ENCODE measurements around the gene COL9A3. TPM values are rescaled to one million over a fixed set of nuclear protein-coding genes. Genes with fewer than 3 reads are reported as not detected.

The COL9A3 gene
- total and polyA plus RNA-seq, 5 donors: 4.3 to 13.0 (median 5.7) TPM

DNA sequence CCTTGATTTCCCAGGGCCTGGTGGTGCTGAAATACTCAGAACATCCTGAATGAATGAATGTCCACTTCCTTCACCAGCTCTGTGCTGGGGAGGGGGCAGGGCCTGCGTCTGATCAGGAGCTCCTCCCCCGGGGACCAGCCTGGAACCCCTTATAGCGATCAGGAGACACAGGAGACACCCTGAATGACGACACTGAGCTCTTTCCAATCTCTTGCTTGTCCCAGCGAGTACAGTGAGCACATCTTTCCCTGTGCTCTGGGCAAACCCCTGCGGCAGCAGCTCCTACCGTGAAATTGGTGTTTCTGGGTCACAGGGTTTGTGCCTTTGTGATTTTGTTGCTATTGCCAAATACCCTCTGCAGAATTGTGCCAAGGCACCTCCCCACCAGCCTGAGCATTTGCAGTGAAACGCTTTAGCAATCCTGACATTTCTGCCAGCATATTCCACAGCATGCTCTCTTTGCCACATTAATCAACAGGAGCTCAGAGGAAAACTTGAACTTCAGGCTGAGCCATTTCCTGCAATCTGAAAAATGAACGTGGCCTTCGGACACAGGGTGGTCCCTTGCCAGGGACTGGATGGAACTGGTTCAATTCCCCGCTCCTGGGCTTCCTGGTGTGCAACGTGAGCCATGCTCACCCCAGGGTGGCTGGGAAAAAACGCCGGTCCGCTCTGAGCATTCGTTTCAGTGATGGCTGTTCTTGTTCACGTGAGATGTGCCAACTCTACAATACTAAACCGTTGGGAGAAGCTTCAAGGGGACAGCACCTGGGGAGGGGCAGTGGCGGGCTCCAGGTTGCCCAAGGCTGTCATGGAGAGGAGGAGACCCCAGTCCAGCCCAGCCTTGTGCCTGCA lies 43.6 kb upstream of the COL9A3 start:
- DNase-seq (peak in 2 of 3 donors; percentile 18 to 28), ATAC-seq (no peak)
- Histone ChIP-seq H3K27me3 (ENCODE audit: control insufficient read depth, insufficient read depth) (no peaks in the 10 kb centered on the region), H3K4me3 (ENCODE audit: low read length) (no peak overlapping the region), H3K27ac (ENCODE audit: low read length) (no peak overlapping the region), H3K4me1 (ENCODE audit: control insufficient read depth, insufficient read depth, low read length) (no peaks in the 10 kb centered on the region), H3K9me3 (ENCODE audit: control insufficient read depth, low read length) (no peaks in the 10 kb centered on the region)
- intact Hi-C loops (cut with DNase I): no loop called here
- WGBS: 48% methylated on average over 19 of the region's 19 CpGs

DNA sequence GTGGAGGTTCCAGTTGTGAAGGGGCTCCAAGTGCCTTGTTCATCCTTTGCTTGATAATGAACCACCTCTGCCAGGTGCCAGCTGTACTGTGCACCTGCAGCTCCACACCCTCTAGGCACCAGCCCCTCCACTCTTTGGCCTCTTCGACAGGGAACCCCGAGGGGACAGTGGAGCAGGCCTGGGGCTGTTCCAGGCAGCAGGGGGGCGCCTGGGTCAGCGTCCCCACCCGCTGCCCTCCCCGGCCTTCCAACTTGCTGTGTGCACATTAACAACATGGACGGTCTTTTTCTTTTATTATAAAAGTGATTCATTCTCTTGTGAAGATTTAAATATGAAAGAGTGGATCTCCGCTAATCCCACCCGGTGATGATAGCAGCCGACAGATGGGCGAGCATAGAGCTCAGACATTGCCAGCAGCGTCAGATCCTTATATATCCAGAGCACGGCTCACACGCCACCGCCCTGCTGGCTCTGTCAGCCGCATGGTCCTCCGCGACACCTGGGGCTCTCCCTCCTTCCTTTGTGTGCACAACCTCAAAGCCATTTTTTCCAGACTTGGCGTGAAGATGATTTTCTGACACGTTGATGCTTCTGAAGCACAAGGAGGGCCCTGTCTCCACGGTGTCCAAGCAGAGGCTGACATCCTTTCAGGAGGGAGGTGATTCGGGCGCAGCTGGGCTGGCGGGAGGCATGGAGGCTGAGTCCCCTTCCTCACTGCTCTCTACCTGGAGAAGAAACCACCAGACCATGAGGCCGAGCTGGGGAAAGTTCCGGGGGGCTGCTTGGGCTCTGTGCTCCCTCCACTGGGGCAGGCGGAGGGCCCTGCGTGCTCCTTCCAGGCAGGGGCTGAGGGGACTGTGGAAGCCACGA lies 42.8 kb upstream of the COL9A3 start:
- no peak for ATAC-seq
- Histone ChIP-seq H3K27me3 (ENCODE audit: control insufficient read depth, insufficient read depth) (no peaks in the 10 kb centered on the region), H3K9me3 (ENCODE audit: control insufficient read depth, low read length) (no peaks in the 10 kb centered on the region), H3K27ac (ENCODE audit: low read length) (no peak overlapping the region), H3K4me3 (ENCODE audit: low read length) (no peak overlapping the region), H3K4me1 (ENCODE audit: control insufficient read depth, insufficient read depth, low read length) (no peaks in the 10 kb centered on the region)
- 84% methylated on average over 29 of the region's 29 CpGs for WGBS
- intact Hi-C loops (cut with DNase I): no loop called here
- DNase-seq: peak in 2 of 3 donors; percentile 27 to 29

DNA sequence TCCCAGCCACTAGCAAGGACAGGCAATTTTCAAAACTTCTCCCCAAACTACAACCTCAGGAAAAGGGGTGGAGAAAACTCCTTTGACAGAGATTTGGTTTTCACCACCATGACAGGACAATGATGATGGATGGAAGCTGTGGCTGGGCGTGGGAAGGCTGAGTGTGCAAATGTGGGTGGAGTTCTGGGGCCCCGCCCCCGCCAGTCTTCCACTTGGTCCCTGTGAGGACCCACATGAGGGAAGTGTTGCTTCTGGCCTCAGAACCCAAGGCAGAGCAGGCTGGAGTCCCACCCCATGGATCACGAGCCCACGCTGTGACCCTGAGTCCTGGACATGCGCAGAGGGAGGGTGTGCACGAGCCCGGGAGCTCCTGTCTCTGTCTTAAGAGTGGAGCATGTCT lies 42.1 kb upstream of the COL9A3 start:
- no peaks in the 10 kb centered on the region for H3K27me3 ChIP-seq (ENCODE audit: control insufficient read depth, insufficient read depth)

DNA sequence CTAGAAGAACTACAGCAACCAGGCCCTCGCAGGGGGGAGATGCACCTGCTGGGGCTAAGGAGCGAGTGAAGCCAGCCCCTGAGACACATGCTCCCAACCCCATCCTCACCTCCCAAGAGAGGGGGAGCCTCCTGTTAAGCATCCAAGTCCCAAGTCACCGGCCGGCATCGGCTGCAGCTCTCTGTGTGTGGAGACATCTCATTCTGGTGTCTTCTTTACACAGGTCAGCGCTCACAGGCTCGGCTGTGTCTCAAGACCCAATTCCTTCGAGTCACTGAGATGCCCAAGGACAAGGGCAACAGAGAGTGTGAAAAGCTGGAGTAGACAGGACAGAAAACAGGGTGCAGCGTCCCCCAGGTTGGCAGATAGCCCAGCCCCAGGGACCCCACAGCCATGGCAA lies 41.6 kb upstream of the COL9A3 start:
- DNase-seq: no peak
- H3K9me3 ChIP-seq (ENCODE audit: control insufficient read depth, low read length): no peaks in the 10 kb centered on the region
- no peaks in the 10 kb centered on the region for H3K27me3 ChIP-seq (ENCODE audit: control insufficient read depth, insufficient read depth)
- no peak for ATAC-seq
- intact Hi-C loops (cut with DNase I): no loop called here
- no peaks in the 10 kb centered on the region for H3K4me1 ChIP-seq (ENCODE audit: control insufficient read depth, insufficient read depth, low read length)
- 88% methylated on average over 9 of the region's 9 CpGs for WGBS
- no peak overlapping the region for H3K4me3 ChIP-seq (ENCODE audit: low read length)
- no peak overlapping the region for H3K27ac ChIP-seq (ENCODE audit: low read length)

More for the DNA sequence above, 42.1 kb upstream of the COL9A3 start:
- whole genome bisulfite sequencing: 67% methylated on average over 8 of the region's 8 CpGs
- intact Hi-C loops (cut with DNase I): no loop called here
- no peak for ATAC-seq
- no peaks in the 10 kb centered on the region for H3K4me1 ChIP-seq (ENCODE audit: control insufficient read depth, insufficient read depth, low read length)
- peak in 1 of 3 donors; percentile 65 for DNase-seq
- no peak overlapping the region for H3K27ac ChIP-seq (ENCODE audit: low read length)
- no peaks in the 10 kb centered on the region for H3K9me3 ChIP-seq (ENCODE audit: control insufficient read depth, low read length)
- H3K4me3 ChIP-seq (ENCODE audit: low read length): no peak overlapping the region

DNA sequence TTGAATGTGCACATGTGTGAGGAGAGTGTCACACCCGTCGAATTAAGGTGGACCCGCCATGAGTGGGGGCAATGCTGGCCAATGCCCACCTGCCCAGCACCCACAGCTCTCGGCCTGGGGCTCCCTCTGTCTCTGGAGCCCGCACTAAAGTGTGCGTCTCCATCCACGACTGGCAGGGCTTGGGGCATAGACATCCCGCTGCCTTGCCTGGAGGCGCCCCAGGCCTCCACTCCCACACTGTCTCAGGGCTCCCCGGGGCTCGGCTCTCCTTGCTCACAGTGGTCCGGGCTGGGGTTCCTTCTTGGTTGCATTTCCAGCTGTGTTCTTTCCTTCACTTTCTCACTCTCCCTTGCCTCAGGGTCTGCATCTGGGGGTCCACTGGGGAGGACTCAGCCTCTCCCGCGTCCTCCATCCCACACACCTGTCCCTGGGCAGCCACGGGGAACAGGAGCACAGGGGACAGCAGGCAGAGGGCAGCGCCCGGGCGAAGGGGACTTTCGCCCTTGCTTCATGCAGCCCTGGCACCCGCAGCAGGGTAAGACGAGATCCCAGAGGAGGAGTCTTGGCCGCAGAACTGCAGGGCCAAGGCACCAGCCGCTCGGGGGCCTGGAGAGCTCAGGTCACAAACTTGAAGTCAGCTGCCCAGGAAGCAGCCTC lies 40.7 kb upstream of the COL9A3 start:
- DNase-seq: no peak
- 90% methylated on average over 24 of the region's 24 CpGs for WGBS
- no peak for ATAC-seq
- Histone ChIP-seq H3K27me3 (ENCODE audit: control insufficient read depth, insufficient read depth) (no peaks in the 10 kb centered on the region), H3K4me1 (ENCODE audit: control insufficient read depth, insufficient read depth, low read length) (no peaks in the 10 kb centered on the region), H3K27ac (ENCODE audit: low read length) (no peak overlapping the region), H3K9me3 (ENCODE audit: control insufficient read depth, low read length) (no peaks in the 10 kb centered on the region), H3K4me3 (ENCODE audit: low read length) (no peak overlapping the region)
- intact Hi-C loops (cut with DNase I): no loop called here

DNA sequence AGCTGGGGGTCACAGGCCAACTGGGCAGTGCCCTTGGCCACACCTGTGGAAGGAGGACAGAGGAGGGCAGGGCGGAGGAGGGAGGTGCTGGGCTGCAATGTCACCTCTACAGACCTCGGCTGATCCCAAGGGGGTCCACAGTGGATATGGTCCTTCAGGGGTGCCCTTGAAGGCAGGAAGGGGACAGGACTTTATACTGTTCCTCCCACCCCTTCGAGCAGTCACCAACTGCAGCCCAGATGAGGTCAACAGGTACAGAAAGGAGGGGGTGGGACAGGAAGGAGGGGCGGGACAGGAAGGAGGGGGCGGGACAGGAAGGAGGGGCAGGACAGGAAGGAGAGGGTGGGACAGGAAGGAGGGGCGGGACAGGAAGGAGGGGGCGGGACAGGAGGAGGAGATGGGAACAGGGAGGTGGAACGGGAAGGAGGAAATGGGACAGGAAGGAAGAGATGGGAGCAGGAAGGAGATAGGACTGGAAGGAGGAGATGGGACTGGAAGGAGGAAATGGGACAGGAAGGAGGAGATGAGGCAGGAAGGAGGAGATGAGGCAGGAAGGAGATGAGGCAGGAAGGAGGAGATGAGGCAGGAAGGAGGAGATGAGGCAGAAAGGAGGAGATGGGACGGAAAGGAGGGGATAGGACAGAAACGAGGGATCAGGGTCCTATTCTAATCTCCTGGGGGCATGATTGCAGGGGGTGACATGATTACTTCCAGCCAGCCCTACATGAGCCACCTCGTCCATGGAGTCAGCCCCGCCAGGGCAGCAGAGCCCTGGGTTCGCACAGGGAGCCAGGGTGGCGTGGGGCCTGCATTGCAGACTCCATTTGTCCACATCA lies 39.9 kb upstream of the COL9A3 start:
- intact Hi-C loops (cut with DNase I): no loop called here
- 67% methylated on average over 14 of the region's 14 CpGs for WGBS

DNA sequence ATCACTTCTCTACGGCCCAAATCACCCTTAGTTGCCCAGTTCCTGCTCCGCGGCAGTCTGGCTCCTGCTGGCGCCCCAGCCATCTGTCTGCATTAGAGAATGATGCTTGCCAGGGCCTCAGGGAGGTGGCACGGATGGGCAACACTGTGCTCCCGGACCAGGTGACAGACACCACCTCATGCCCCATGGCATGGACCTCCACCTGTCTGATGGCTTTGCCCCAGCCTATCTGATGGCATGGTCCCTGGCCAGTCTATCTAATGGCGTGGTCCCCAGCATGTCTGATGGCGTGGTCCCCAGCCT lies 39.4 kb upstream of the COL9A3 start:
- no peak overlapping the region for H3K27ac ChIP-seq (ENCODE audit: low read length)
- peaks cover under 1% of the 10 kb centered on the region for H3K4me1 ChIP-seq (ENCODE audit: control insufficient read depth, insufficient read depth, low read length)
- DNase-seq: no peak
- no peaks in the 10 kb centered on the region for H3K9me3 ChIP-seq (ENCODE audit: control insufficient read depth, low read length)
- no peak for ATAC-seq
- WGBS: 91% methylated on average over 8 of the region's 8 CpGs
- no peak overlapping the region for H3K4me3 ChIP-seq (ENCODE audit: low read length)
- no peaks in the 10 kb centered on the region for H3K27me3 ChIP-seq (ENCODE audit: control insufficient read depth, insufficient read depth)
- intact Hi-C loops (cut with DNase I): no loop called here

More for the DNA sequence above, 39.9 kb upstream of the COL9A3 start:
- H3K4me1 ChIP-seq (ENCODE audit: control insufficient read depth, insufficient read depth, low read length): no peaks in the 10 kb centered on the region
- ATAC-seq (peak in 1 of 2 donors; percentile 48), DNase-seq (no peak)
- H3K9me3 ChIP-seq (ENCODE audit: control insufficient read depth, low read length): no peaks in the 10 kb centered on the region
- H3K4me3 ChIP-seq (ENCODE audit: low read length): no peak overlapping the region
- no peak overlapping the region for H3K27ac ChIP-seq (ENCODE audit: low read length)
- H3K27me3 ChIP-seq (ENCODE audit: control insufficient read depth, insufficient read depth): no peaks in the 10 kb centered on the region

DNA sequence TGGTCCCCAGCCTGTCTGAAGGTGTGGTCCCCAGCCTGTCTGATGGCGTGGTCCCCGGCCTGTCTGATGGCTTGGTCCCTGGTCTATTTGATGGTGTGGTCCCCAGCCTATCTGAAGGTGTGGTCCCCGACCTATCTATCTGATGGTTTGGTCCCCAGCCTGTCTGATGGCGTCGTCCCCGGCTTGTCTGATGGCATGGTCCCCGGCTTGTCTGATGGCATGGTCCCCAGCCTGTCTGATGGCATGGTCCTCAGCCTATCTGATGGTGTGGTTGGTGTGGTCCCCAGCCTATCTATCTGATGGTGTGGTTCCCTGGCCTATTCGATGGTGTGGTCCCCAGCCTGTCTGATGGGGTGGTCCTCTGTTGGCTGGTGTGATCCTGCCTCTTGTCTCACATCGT lies 38.8 kb upstream of the COL9A3 start:
- Histone ChIP-seq H3K27me3 (ENCODE audit: control insufficient read depth, insufficient read depth) (no peaks in the 10 kb centered on the region), H3K4me3 (ENCODE audit: low read length) (no peak overlapping the region), H3K4me1 (ENCODE audit: control insufficient read depth, insufficient read depth, low read length) (peaks cover 4% of the 10 kb centered on the region), H3K9me3 (ENCODE audit: control insufficient read depth, low read length) (no peaks in the 10 kb centered on the region), H3K27ac (ENCODE audit: low read length) (no peak overlapping the region)
- WGBS: 93% methylated on average over 9 of the region's 9 CpGs
- DNase-seq (no peak), ATAC-seq (no peak)
- intact Hi-C loops (cut with DNase I): no loop called here

DNA sequence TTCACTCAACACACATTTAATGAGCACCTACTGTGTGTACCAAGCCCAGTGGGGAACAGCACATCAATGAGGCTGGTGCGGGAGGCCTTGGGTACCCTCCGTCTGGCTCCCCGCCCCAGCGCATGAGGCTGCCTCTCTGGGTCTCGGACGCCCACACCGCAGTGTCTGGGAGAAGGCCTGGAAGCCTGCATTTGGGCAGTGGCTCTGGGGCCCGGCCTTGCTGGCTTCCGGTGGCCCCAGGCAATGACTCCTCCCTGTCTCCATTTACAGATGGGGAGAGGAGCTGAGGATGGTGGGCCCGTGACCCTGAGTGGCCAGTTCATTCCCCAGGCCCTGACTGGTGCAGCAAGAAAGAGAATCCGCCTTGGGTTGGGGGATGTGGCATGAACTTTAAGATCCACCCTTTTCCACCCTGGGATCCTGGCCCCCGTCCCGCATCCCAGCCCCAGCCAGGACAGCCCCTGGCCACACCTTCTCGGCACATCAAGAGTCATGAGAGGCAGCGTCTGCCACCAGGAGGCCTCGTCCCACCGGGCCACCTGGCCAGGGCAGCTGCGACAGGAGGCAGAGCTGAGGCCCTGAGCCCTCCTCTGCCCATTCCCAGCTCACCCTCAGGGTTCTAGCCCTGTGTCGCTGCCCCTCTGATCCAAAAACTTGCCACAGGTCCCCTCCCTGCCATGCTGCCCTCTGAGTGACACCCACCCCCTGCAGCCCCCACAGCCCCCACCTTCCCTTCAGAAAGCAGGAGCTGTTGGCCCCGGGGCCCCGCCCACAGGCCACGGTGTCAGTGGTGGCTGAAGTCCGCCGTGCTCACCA lies 38.0 kb upstream of the COL9A3 start:
- intact Hi-C loops (cut with DNase I): no loop called here

DNA sequence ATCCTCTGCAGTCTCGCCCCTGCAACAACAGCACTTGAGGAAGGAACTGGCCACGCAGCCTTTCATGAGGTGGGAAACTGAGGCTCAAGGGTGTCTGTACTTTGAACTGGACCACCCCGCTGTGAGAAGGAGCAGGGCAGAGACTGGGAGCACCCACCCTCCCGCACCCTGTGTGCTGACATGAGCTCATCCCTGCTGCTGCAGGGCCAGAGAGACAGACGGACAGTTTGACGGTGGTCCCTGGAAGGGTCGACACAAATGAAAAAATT lies 37.5 kb upstream of the COL9A3 start:
- H3K27me3 ChIP-seq (ENCODE audit: control insufficient read depth, insufficient read depth): no peaks in the 10 kb centered on the region
- ATAC-seq (no peak), DNase-seq (no peak)
- H3K9me3 ChIP-seq (ENCODE audit: control insufficient read depth, low read length): no peaks in the 10 kb centered on the region
- no peak overlapping the region for H3K4me3 ChIP-seq (ENCODE audit: low read length)
- H3K27ac ChIP-seq (ENCODE audit: low read length): no peak overlapping the region
- intact Hi-C loops (cut with DNase I): no loop called here
- H3K4me1 ChIP-seq (ENCODE audit: control insufficient read depth, insufficient read depth, low read length): peaks cover 4% of the 10 kb centered on the region
- WGBS: 89% methylated on average over 7 of the region's 7 CpGs

More for the DNA sequence above, 38.0 kb upstream of the COL9A3 start:
- no peak for ATAC-seq
- H3K9me3 ChIP-seq (ENCODE audit: control insufficient read depth, low read length): no peaks in the 10 kb centered on the region
- H3K27me3 ChIP-seq (ENCODE audit: control insufficient read depth, insufficient read depth): no peaks in the 10 kb centered on the region
- peaks cover 4% of the 10 kb centered on the region for H3K4me1 ChIP-seq (ENCODE audit: control insufficient read depth, insufficient read depth, low read length)
- WGBS: 77% methylated on average over 24 of the region's 24 CpGs
- DNase-seq: no peak
- no peak overlapping the region for H3K27ac ChIP-seq (ENCODE audit: low read length)
- H3K4me3 ChIP-seq (ENCODE audit: low read length): no peak overlapping the region
